A172 (cell line): ENCODE data around the gene NAV1. TPM values are rescaled to one million over a fixed set of nuclear protein-coding genes. Genes with fewer than 3 reads are reported as not detected.
"Not testable (repeated sequence)": the region's sequence is repeated elsewhere in the genome, so short reads cannot be mapped to it uniquely, and the experiment has no call there.

Experiments used
- DNase-seq: peaks from one replicate; pipeline ENCODE4 v3.0.0-alpha.2; 2015; ENCODE audit warnings: low spot score
- total RNA-seq: library from RNA; depleted of rRNA; stranded (reverse); fragments of >200 nt; shearing (Covaris generic); gene quantifications from 2 replicates; pipeline ENCODE4 v1.2.3, GENCODE V29; 2014

Gene NAV1
- total RNA-seq, 1 experiment from 2014 or later = 40.3 TPM

DNA sequence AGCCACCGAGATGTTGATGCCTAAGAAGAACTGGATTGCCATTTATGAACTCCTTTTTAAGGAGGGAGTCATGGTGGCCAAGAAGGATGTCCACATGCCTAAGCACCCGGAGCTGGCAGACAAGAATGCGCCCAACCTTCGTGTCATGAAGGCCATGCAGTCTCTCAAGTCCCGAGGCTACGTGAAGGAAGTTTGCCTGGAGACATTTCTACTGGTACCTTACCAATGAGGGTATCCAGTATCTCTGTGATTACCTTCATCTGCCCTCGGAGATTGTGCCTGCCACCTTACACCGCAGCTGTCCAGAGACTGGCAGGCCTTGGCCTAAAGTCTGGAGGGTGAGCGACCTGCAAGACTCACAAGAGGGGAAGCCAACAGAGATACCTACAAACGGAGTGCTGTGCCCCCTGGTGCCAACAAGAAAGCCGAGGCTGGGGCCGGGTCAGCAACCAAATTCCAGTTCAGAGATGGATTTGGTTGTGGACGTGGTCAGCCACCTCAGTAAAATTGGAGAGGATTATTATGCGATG is 18.8 kb upstream of the NAV1 start:
- DNase-seq = not testable (repeated sequence)

DNA sequence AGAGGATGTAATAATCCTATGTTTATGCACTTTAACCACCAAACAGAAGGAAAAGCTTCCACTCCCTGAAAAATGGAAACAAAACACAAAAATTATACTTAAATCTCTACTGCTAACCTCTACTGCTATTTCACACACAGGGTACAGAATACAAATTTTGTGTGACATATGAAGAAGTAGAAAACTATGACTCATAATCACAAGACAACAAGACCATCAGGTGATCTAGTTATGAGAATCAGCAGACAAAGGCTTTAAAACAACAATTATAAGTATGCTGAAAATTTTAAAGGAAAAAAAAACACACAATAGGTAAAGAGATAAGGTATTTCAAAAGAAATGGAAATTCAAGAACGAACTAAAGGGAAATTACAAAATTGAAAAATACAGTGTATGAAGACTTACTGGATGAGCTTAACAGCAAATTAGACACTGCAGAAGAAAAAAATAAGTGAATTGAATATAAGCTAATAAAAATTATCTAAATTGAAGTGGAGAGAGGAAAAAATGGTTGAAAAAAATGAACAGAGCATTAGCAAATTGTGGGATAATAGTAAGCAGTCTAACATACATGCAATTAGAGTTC is 13.6 kb upstream of the NAV1 start:
- DNase-seq = no peak

DNA sequence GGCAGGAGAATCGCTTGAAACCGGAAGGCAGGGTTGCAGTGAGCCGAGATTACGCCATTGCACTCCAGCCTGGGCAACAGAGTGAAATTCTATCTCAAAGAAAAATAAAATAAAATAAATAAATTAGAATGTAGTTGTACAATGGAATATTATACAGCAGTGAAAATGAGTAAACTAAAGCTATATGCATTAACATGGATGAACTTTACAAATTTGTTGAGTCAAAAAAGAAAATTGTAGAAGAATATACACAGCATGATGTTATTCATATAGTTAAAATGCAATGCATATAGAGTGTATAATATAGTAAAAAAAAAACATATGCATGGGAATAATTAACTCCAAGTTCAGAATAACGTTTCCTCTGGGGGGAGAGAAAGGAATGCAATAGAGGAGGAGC is 11.0 kb upstream of the NAV1 start:
- DNase-seq = no peak

DNA sequence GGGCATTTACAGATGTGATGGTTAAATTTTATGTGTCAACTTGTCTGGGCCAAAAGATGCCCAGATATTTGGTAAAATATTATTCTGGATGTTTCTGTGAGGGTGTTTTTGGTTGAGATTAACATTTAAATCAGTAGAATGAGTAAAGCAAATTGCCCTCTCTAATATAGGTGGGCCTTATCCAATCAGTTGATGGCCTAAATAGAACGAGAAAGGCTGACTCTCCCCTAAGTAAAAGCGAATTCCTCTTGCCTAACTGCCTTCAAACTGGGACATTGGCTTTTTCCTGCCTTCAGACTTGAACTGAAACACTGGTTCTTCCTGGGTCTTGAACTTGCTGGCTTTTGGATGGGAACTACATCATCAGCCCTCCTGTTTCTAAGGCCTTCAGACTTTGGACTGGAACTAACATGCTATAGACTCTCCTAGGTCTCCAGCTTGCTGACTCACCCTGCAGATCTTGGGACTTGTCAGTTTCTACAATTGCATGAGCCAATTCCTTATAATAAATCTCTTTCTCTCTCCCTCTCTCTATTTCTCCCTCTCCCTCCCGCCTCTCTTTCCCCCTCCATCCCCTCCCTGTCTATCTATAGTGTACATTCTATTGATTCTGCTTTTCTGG is 10.2 kb upstream of the NAV1 start:
- no peak for DNase-seq

DNA sequence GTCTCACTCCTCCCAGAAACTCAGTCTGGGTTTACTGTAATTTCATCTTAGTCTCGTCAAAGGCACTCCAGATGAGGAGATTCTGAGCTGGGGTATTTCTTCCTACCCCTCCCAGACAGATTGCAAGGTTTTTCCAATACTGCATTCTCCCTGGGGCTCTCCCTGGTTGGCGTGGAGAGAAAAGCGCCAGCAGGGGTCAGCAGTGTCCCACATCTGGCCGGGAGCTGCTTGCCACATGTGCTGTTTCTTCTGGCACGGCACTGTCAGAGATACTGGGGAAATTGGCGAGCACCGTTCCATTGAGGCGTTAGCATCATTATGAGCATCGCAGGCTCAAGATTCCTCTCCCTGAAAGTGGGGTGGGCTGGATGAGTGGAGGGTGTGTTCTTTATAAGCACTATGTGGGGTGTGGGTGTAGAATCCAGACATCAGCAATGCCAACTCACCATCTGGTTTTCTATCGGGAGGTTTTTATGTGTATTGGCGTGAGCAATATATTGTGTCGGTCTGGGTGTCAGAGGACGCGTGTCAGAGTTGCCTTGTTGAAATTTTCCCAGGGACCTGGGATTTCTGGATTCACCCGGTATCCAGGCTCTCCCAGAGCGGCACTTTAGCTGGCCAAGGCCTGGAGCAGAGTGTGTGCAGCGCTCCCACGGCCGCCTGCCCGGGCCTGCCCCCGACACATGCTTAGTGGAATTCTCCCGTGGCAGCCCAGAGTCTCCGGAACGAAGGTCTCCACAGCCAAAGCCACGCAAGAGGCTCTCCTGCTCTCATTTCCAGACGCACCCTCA is 8.0 kb upstream of the NAV1 start:
- peak; percentile 82 for DNase-seq

DNA sequence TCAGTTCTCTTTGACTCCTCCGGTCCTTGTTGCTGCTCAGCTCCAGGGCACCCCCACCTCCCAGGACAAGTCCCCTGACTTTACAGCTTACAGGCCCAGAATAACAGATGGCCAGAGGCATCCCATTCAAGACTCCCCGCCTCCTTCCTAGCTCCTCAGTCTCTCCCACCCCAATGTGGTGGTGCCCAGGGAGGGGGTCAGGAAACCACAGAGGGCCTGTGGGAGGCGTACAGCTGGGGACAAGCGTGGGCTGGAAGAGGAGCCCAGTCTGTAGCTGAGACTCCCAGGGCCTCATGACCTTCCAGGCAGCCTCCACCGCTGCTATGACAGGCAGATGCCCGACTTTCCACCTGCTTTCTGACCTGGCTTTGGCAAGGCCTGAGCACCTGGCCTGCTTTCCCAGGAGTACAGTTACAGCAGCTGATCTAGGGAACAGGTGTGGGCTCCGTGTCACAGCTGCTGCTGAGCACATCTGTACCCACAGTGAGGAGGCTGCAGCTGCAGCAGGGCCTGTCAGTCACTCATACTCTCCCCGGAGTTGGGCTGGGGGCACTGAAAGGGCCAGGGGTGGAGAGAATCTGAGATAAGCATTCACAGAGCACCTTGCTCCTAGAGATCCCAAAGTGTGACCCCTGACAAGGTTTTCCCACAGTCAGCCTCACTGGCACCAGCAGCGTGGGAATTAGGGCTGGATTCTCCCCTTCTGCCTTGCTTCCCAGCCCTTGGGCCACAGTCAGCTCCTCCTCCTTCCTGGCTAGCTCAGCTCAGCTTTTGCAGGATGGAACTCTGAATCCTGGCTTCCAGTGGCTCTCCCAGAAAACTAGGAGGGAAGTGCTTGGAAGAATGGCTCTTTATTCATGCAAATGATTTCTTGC is 7.1 kb upstream of the NAV1 start:
- no peak for DNase-seq

DNA sequence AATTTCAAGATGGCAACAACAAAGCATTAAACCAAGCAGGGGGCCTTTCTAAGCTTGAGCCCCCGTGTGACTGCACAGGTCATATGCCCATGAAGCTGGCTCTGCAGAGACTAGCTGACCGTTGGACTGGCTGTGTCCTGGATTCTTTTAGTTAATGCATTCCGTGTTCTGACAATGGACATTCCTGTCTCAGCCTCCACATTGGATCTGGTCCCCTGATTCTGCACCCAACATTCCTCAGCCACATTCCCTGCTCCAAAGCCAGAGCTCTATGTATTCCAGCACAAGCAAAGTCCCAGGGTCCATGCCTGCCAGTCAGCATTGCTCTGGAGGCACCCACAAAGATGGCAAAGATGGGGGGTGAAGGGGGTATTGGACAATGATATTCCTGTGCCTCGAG is 5.1 kb upstream of the NAV1 start:
- no peak for DNase-seq

DNA sequence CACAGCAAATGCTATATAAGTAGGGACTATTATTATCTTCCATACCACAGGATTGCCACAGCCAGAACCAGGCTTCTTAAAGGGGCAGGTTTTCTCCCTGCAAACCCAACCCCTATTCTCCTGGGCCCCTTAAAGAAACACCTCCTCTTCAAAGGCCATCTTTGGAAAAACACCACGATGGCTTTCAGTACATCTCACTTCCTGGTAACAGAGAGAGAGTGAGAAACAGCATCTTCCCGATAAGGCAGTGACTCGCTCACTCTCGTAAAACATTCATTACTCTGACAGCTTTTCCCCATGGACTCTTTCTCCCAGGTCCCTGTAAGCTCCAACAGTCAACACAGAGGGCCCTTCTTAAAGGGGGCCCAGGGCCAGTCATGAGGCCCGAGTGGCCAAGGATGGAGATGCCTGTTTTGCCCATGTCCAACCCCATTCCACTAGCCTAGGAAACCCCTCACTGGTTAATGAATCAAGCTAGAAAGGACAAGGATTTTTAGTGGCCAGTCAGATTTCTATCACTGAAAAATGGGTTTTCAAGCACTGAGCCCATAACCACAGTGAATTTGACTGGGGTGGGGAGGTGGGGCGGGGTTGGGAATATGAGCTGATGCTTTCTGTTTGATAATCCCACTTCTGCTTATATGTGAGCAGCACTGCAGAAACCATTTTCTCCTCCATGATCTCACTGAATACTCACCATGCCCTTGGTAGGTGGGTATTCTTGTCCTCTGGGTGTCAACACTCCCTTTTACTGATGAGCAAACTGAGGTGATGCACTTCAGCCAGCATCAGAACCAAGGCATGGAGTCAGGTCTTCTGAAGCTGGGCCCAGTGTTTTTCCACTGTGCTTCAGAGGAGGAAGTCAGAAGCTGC is 3.6 kb upstream of the NAV1 start:
- peak; percentile 90 for DNase-seq

DNA sequence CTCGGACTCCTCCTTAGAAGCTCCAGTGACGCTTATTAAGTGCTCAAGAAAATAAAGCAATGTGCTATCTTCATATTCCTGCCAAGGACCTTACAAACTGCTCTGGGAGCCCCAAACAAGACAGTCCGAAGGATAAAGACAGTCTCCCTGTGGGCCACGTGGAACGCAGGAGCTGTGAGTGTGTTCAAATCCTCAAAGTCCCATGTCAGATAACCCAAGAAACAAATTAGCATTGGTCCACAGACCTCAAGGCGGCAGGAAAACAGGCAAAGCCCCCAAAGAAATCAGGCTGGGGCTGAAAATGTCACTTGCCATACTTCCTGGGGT is 3.0 kb upstream of the NAV1 start:
- no peak for DNase-seq

DNA sequence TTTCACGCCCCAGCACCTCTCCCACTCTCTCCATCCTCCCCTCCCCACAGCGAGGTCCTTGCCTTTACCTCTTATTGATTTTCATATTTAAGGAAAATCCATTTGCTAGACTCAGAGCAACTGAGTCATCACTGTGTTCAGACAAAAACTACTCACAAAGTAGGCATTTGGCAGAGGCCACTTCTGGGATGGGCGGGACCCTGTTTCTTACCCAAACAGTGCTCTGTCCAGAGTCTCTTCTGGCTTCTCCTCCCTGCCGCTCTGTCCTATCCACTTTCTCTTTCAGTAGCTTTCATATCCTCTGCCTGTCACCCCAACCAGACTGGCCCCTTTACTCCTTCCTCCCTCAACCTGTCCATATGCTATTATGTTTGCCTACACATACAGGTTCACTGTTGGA is 2.4 kb upstream of the NAV1 start:
- peak; percentile 90 for DNase-seq

DNA sequence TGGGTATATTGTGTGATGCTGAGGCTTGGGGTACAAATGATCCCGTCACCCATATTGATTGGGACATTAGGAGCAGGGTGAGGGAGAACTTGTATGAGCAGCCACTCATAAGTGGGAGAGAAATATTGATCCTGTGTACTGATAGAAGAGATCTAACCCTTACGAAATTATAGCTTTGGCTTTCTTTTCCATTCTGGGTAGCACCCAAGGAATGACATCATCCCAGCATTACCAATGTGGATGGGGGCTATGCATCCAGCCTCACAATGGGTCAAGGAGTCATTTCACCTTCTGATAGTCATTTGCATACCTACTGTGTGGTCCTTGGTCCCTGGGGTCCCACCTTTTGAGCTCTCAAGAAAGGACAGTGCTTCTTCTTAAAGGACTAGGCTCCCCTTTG is 1.9 kb upstream of the NAV1 start:
- DNase-seq = no peak

DNA sequence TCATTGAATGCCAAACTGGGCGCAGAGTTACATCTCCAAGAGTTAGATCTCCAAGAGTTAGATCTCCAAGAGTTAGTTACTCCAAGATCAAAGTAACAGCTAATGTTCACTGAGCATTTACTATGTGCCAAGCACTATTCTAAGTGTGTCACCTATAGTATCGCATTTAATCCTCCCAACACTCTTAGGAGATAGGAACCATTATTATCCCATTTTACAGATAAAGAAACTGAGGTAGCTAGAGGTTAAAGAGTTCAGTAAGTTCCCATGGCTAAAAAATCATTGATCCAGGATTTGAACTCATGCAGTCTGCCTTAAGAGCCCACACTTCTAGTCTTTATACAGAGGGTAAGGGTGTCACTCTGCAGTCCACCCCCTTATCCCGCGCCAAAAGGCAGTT is 1.5 kb upstream of the NAV1 start:
- DNase-seq = no peak

DNA sequence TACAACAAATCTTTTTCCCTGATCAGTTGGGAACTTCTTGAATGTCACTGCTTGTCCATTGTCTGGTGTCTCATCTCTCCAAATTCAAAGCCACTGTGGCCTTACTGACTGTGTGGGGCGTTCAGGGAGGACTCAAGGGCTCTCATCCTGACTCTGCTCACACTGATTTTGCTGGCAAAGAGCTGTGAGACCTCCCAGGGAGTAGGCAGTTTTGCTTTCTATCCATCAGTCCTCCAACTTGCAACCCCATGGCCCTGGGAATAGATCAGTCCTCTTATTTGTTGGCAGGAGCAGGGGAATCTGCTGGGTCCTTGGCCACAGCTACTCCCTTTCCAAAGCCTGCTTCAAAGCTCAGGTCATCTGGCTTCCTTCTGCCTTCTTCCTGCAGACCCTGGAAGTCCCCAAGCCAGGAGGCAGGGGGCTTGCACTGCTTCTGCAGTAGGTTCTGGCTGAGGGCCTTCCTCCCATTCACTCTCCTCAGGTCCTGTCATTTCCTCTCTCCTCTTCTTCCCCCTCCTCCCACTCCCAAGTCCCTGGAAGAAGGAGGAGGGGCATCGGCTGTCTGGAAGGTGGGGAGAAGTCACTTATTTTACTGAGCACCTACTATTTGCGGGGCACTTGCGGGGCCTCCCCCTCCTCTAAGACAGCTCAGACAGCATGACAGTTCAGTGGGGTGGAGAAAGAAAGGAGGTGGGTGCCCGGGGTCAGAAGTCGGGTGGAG is 876 bp upstream of the NAV1 start:
- peak; percentile 80 for DNase-seq

DNA sequence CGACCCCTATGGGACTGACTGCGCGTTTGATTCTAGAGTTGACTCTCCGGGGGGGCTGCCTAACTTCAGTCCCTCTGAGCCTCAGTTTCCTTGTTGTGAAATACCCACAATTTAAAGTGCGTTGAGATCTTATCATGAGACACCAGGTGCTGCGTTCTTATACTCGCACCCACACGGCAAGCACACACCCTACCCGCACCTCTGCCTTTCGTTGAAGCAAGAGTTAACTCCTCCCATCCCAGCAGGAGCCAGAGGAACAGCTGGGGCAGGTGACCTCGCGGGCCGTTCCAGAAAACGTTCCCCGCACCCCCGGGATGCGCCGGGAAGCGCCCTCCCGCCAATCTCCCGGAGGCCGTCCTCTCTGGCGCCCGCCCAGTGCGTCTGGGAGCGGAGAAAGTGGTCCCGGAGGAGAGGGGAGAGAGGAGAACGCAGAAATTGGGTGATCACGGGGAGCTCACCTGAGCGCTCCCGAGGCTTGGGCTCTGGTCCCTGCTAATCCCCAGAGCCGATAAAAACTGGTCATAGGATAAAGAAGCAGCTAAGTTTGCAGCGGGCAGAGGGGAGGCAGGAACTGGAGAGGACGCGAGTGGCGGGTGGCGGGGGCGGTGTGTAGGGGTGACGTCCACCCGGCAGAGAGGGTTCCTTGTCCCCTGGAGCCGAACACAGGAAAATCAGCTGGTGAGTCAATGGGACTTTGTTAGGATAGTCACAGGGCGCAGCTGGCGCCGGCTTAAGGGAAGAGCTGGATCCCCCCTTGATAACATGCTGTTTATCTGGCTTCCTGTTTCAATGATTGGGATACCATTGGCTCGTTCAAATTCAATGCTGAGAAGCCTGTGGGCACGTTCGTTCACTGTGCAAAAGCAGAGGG is 869 bp downstream of the NAV1 start:
- DNase-seq = peak; percentile 83

DNA sequence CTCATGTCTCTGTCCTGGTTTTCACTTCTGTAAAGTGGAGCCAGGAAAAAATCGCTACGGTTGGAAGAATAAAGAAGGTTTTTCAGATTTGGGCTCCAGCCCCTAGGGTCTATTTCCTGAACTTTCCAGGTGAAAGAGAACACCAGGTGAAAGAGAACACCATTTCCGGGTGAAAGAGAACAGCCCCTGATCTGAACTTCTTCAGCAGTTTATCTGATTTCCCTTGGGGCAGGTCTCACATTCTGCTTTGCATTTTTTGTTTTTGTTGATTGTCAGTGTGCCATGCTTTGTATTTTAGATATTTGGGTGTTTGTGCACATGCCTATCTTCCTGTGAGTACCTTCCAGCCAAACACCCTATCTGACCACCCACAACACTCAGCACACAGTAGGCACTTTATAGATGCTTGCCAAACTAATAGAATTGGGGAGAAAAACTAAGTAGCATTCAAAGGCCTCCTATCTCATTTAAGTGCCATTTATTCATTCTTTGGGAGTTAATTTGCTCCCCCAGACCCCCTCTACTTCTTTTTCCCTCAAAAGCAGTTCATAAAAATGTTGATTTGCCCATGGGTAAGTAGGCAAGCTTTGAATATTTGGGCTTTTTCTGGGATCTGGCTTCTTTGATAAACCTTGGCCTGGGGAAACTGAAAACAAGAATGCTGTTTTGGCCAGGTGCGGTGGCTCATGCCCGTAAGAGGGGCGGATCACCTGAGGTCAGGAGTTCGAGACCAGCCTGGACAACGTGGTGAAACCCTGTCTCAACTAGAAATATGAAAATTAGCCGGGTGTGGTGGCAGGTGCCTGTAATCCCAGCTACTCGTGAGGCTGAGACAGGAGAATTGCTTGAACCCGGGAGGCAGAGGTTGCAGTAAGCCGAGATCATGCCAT is 2.2 kb downstream of the NAV1 start:
- no peak for DNase-seq

DNA sequence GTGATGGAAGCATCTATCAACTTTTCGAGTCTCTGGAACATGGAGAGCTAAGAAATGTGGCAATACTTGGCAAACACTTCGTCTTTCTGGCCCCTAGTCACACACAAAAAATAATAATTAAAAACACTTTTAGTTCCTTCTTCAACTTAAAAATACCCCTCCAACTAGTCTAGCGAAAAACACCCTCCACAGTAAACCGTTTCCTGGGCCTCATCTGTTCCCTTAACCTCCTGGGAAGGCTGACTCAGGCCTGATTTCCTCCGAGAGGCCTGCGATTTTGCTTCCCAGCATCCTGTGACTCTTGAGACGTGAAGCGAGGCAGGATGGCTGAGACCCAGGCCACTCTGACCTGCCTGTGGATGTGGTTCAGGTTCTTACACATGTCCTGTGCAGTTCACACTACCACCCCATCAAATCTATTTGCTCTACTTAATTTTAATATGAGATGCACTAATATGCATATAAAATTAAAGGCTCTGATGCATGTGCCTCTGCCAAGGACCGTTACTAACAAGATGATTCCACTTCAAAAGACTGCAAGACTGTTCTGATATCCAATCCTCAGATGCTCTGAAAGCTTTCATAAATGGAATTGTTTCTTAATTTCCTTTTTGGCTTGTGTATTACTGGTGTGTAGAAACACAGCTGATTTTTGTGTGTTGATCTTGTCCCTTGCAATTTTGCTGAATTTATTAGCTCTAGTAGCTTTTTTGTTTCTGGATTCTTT is 3.5 kb downstream of the NAV1 start:
- peak; percentile 76 for DNase-seq

DNA sequence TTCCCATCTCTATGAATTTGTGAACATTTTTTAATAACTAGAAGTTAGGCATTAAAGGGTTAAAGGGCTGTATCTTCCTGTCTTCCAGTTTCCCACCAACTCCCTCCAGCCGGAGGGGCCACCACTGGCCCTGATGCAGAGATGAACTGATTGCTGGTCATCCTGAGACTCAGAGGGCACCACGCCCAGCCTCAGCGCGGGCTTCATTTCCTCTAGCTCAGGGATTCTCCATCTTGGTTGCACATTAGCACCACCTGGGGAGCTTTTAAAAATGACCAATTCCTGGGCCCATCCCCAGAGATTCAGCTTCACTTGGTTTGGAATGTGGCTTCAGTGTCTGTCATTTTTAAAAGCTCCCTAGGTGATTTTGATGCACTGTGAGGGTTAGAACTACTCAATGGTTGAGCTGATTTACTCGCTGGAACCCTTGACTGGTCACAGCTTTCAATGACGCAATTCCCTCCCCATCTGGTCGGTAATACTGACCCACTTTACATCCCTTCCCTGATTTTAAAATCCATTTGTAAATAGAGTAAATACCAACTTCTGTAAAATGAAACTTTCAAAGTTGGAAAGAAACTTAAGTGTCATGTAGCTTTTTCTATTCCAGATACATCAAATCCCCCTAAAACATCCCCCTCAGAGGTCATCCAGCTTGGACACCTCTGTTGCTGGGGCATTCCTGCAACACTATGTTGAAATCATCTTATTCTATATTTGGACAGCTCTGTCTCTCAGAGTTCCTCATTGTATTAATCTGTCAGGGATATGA is 5.1 kb downstream of the NAV1 start:
- DNase-seq = peak; percentile 87
